WTC11 (cell line): ENCODE data around the gene TRIM41. TPM values are rescaled to one million over a fixed set of nuclear protein-coding genes. Genes with fewer than 3 reads are reported as not detected.

Experiments used
- ATAC-seq: fragments of 200-7000 bp; cut with Tn5 transposase; 2 replicates; pipeline ENCODE4 v1.10.0; 2021; ENCODE audit warnings: mild to moderate bottlenecking, moderate library complexity
- CTCF ChIA-PET: fragments of 300-600 bp; sonication (Branson Sonifier 250); formaldehyde crosslinking; loops from one replicate; lab custom pipeline; 2021; ENCODE audit warnings: antibody characterized with exemption; lab: Charles Lee
- POLR2A ChIA-PET: fragments of 350-600 bp; sonication (Branson Sonifier 250); formaldehyde crosslinking; loops from one replicate; lab custom pipeline; 2021; ENCODE audit warnings: antibody characterized with exemption; lab: Charles Lee
- DNase-seq: peaks from one replicate; pipeline ENCODE4 v3.0.0; 2021; ENCODE audit warnings: low spot score
- H3K27ac Mint-ChIP-seq: 2 replicates; pipeline ENCODE4 v1.8.0; 2021; ENCODE audit warnings: mixed read lengths
- H3K27me3 Mint-ChIP-seq: 2 replicates; pipeline ENCODE4 v1.8.0; 2021; ENCODE audit warnings: low read depth, mild to moderate bottlenecking, moderate library complexity, mixed read lengths
- H3K36me3 Mint-ChIP-seq: 2 replicates; pipeline ENCODE4 v1.8.0; 2021; ENCODE audit warnings: mixed read lengths
- H3K4me1 Mint-ChIP-seq: 2 replicates; pipeline ENCODE4 v1.8.0; 2022; ENCODE audit warnings: mixed read lengths
- H3K4me3 Mint-ChIP-seq: 2 replicates; pipeline ENCODE4 v1.8.0; 2021; ENCODE audit warnings: mild to moderate bottlenecking, moderate library complexity, mixed read lengths
- H3K9me3 Mint-ChIP-seq: 2 replicates; pipeline ENCODE4 v1.8.0; 2021; ENCODE audit warnings: mixed read lengths
- AFF4 ChIP-seq: sonication (generic); formaldehyde crosslinking; IDR thresholded peaks from 2 replicates; pipeline ENCODE4 v1.8.1; 2023; ENCODE audit warnings: mild to moderate bottlenecking, missing genetic modification reagents, borderline replicate concordance
- CREM ChIP-seq: sonication (generic); formaldehyde crosslinking; IDR thresholded peaks from 2 replicates; pipeline ENCODE4 v1.8.1; 2022; ENCODE audit warnings: mild to moderate bottlenecking, missing genetic modification reagents, moderate library complexity
- E2F4 ChIP-seq: sonication (generic); formaldehyde crosslinking; IDR thresholded peaks from 2 replicates; pipeline ENCODE4 v1.8.1; 2022; ENCODE audit warnings: low read depth, mild to moderate bottlenecking, moderate library complexity, missing genetic modification reagents, borderline replicate concordance
- E2F5 ChIP-seq: sonication (generic); formaldehyde crosslinking; IDR thresholded peaks from 2 replicates; pipeline ENCODE4 v1.8.1; 2022; ENCODE audit warnings: mild to moderate bottlenecking, moderate library complexity, missing genetic modification reagents
- ERG ChIP-seq: fragments of 250-450 bp; sonication (Bioruptor Pico); IDR thresholded peaks from 2 replicates; pipeline ENCODE4 v1.8.0; 2021; ENCODE audit warnings: mild to moderate bottlenecking
- FOXP4 ChIP-seq: sonication (generic); formaldehyde crosslinking; IDR thresholded peaks from 2 replicates; pipeline ENCODE4 v1.8.0; 2022; ENCODE audit warnings: mild to moderate bottlenecking, missing genetic modification reagents
- HMGA2 ChIP-seq: fragments of 250-450 bp; sonication (Bioruptor Pico); IDR thresholded peaks from 2 replicates; pipeline ENCODE4 v1.4.0; 2021; ENCODE audit warnings: mild to moderate bottlenecking, moderate library complexity
- MAX ChIP-seq: sonication (generic); formaldehyde crosslinking; IDR thresholded peaks from 2 replicates; pipeline ENCODE4 v1.8.0; 2022; ENCODE audit warnings: mild to moderate bottlenecking, missing genetic modification reagents
- MXD4 ChIP-seq: fragments of 250-450 bp; sonication (Bioruptor Pico); IDR thresholded peaks from 2 replicates; pipeline ENCODE4 v1.8.0; 2021; ENCODE audit warnings: mild to moderate bottlenecking, moderate library complexity, borderline replicate concordance
- PRRX2 ChIP-seq: fragments of 250-450 bp; sonication (Bioruptor Pico); IDR thresholded peaks from 2 replicates; pipeline ENCODE4 v1.8.0; 2021; ENCODE audit warnings: mild to moderate bottlenecking
- RELA ChIP-seq: sonication (generic); formaldehyde crosslinking; IDR thresholded peaks from 2 replicates; pipeline ENCODE4 v1.8.1; 2022; ENCODE audit warnings: missing genetic modification reagents, mild to moderate bottlenecking, borderline replicate concordance
- TEAD1 ChIP-seq: sonication (generic); formaldehyde crosslinking; IDR thresholded peaks from 2 replicates; pipeline ENCODE4 v1.8.0; 2022; ENCODE audit warnings: mild to moderate bottlenecking, missing genetic modification reagents
- ZMAT4 ChIP-seq: fragments of 250-450 bp; sonication (Bioruptor Pico); IDR thresholded peaks from 2 replicates; pipeline ENCODE4 v1.9.0; 2021; ENCODE audit warnings: mild to moderate bottlenecking
- ZNF263 ChIP-seq: sonication (generic); formaldehyde crosslinking; IDR thresholded peaks from 2 replicates; pipeline ENCODE4 v1.8.1; 2022; ENCODE audit warnings: low read depth, mild to moderate bottlenecking, moderate library complexity, missing genetic modification reagents
- ZNF317 ChIP-seq: sonication (generic); formaldehyde crosslinking; IDR thresholded peaks from 2 replicates; pipeline ENCODE4 v1.8.1; 2023; ENCODE audit warnings: low read depth, mild to moderate bottlenecking, moderate library complexity, missing genetic modification reagents, borderline replicate concordance
- total RNA-seq: library from RNA; stranded (reverse); gene quantifications from 3 replicates; pipeline ENCODE4 v1.2.3, GENCODE V29; 2021

TRIM41 gene
- total RNA-seq, 1 experiment from 2014 or later: 33.5 TPM

GRCh38 chr5:181223729-181224389 is 778 bp downstream of the TRIM41 start (continued):
- TF ChIP-seq FOXP4 (CRISPR knock-in tag) (no peak), CREM (CRISPR knock-in tag) (no peak), RELA (CRISPR knock-in tag) (no peak), ZNF317 (CRISPR knock-in tag) (no peak), ZNF263 (CRISPR knock-in tag) (peak; percentile 81; the same call in 1 of the 2 replicates)

- DNase-seq: no peak
- no peak for ATAC-seq
- POLR2A ChIA-PET: interaction anchor here (1.9 kb wide), 1 partner anchor 10 kb away, joined by 7 read pairs; no protein-coding TSS in a partner anchor
- H3K36me3 Mint-ChIP-seq: peaks cover 8% of the 10 kb centered on the region
- TF ChIP-seq ZMAT4 (CRISPR knock-in tag): no peak
- no peak for TF ChIP-seq AFF4 (CRISPR knock-in tag)
- TF ChIP-seq E2F5: no peak
- peak; percentile 63; the same call in 1 of the 2 replicates for TF ChIP-seq ZNF263 (CRISPR knock-in tag)
- no peak for TF ChIP-seq HMGA2 (CRISPR knock-in tag)
- no peak for TF ChIP-seq RELA (CRISPR knock-in tag)
- no peak for TF ChIP-seq MXD4 (CRISPR knock-in tag)
- no peak for TF ChIP-seq MAX
- TF ChIP-seq ERG: no peak
- 0 out of 2 replicates have a peak, but pooled peaks have one; percentile 20 for TF ChIP-seq E2F4 (CRISPR knock-in tag)
- no peak for TF ChIP-seq ZNF317 (CRISPR knock-in tag)
- no peak for TF ChIP-seq TEAD1
- TF ChIP-seq PRRX2 (CRISPR knock-in tag): no peak
- CTCF ChIA-PET: no interaction called here
- peak overlapping the region; percentile 24; the same call in 1 of the 2 replicates for H3K27ac Mint-ChIP-seq
- H3K27me3 Mint-ChIP-seq: peaks cover 11% of the 10 kb centered on the region
- H3K4me3 Mint-ChIP-seq: peak overlapping the region; percentile 99
- no peaks in the 10 kb centered on the region for H3K9me3 Mint-ChIP-seq
- H3K4me1 Mint-ChIP-seq: peaks cover 15% of the 10 kb centered on the region
Observed at GRCh38 chr5:181224390-181225229, 1.5 kb downstream of the TRIM41 start.
